Rectal smooth muscle tissue (tissue), 1 donor: Measurements from ENCODE around the gene OVOL2.

Experiments
- H3K27ac ChIP-seq: one replicate; pipeline ENCODE4 v1.7.0; 2013; ENCODE audit warnings: low read depth, low read length, inconsistent platforms
- H3K27me3 ChIP-seq: one replicate; pipeline ENCODE4 v1.7.0; 2013; ENCODE audit warnings: low read length; ENCODE audit not compliant: control insufficient read depth, insufficient read depth
- H3K36me3 ChIP-seq: one replicate; pipeline ENCODE4 v1.7.0; 2013; ENCODE audit warnings: low read length; ENCODE audit not compliant: control insufficient read depth, insufficient read depth
- H3K4me1 ChIP-seq: one replicate; pipeline ENCODE4 v1.7.0; 2013; ENCODE audit warnings: low read length; ENCODE audit not compliant: control insufficient read depth, insufficient read depth
- H3K4me3 ChIP-seq: one replicate; pipeline ENCODE4 v1.7.0; 2013; ENCODE audit warnings: low read length
- H3K9ac ChIP-seq: one replicate; pipeline ENCODE4 v1.7.0; 2013; ENCODE audit warnings: low read length

Gene OVOL2

GRCh38 chr20:18005170-18005989 is 52.3 kb downstream of the OVOL2 start:
- peaks cover 8% of the 10 kb centered on the region for H3K4me1 ChIP-seq
- no peaks in the 10 kb centered on the region for H3K27me3 ChIP-seq
- no peak overlapping the region for H3K4me3 ChIP-seq
- no peaks in the 10 kb centered on the region for H3K36me3 ChIP-seq
- no peak overlapping the region for H3K27ac ChIP-seq
- H3K9ac ChIP-seq = no peak overlapping the region

GRCh38 chr20:18004384-18005031 is 53.2 kb downstream of the OVOL2 start:
- H3K27me3 ChIP-seq = no peaks in the 10 kb centered on the region
- H3K27ac ChIP-seq = no peak overlapping the region

DNA sequence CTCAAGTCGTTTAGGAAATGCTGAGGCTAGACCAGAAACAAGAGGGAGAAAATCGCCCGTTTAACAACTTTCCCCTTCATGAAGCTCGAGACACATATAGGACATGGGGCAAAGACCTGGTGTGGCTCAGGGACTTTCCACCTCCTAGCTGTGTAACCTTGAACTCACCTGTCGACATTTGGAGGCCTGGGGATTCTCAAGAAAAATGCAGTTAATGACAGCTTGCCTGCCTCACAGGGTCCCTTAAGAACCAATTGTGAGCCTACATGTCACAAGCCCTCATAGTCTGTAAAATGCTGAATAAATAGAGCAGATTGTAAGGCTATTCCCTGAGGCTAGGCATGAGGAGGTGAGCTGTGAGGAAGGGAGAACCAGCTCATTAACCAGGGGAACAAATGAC is 53.8 kb downstream of the OVOL2 start:
- Histone ChIP-seq H3K27me3 (no peaks in the 10 kb centered on the region), H3K4me1 (peaks cover 8% of the 10 kb centered on the region), H3K36me3 (no peaks in the 10 kb centered on the region), H3K9ac (peak overlapping the region; percentile 6), H3K4me3 (no peak overlapping the region), H3K27ac (no peak overlapping the region)

More at GRCh38 chr20:18004384-18005031, 53.2 kb downstream of the OVOL2 start:
- no peaks in the 10 kb centered on the region for H3K36me3 ChIP-seq
- H3K4me1 ChIP-seq = peaks cover 8% of the 10 kb centered on the region
- H3K9ac ChIP-seq = peak overlapping the region; percentile 6
- H3K4me3 ChIP-seq = no peak overlapping the region

DNA sequence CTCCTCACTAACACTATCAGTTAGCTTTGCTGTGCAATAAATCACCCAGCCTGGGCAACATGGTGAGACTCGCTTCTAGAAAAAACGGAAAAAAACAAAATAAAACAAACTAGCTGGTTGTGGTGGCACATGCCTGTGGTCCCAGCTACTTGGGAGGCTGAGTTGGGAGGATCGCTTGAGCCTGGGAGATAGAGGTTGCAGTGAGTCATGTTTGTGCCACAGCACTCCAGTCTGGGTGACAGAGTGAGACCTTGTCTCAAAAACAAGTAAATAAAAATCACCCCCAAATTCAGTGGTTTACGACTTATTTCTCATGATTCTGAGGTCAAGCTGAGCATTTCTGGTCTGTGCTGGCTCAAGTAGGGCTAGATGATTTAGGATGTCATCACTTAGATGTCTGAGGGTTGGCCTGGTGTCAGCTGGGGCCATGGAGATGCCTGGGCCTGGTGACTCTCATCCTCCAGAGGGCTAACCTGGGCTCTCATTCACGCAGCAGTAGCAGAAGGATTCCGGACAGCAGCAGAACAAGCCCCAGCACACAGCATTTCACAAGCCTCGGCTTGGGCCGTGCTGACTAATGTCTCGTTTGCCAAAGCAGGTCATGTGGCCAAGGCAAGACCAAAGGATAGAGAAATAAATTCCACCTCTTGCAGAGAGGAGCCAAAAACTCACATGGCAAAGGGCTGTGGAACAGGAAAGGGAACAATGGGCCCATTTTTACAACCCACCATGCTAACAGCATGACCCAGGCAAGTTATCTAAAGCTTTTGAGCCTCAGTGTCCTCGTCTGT is 56.4 kb downstream of the OVOL2 start:
- H3K4me1 ChIP-seq = no peaks in the 10 kb centered on the region
- no peaks in the 10 kb centered on the region for H3K27me3 ChIP-seq
- H3K36me3 ChIP-seq = no peaks in the 10 kb centered on the region
- H3K4me3 ChIP-seq = no peak overlapping the region
- no peak overlapping the region for H3K9ac ChIP-seq
- no peak overlapping the region for H3K27ac ChIP-seq

DNA sequence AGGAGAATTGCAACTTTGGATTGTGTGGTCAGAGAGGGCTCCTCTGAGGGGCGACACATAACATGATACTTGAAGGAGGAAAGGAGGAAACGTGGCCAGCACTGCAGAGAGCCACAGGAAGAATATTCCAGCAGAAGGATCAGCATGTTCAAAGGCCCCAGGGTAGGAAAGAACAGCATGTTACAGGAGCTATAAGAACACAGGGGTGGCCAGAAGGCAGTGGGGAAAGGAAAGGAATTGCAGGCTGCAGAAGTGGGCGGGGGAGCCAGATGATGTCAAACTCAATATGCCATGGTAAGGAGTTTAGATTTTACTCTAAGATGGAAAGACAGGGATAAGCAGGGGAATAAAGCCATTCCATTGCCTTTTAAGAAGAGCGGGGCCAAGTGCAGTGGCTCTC is 58.1 kb downstream of the OVOL2 start:
- H3K9ac ChIP-seq = no peak overlapping the region
- no peaks in the 10 kb centered on the region for H3K27me3 ChIP-seq
- no peaks in the 10 kb centered on the region for H3K4me1 ChIP-seq
- H3K27ac ChIP-seq = no peak overlapping the region
- no peaks in the 10 kb centered on the region for H3K36me3 ChIP-seq
- H3K4me3 ChIP-seq = no peak overlapping the region

- no peaks in the 10 kb centered on the region for H3K4me1 ChIP-seq
- H3K27me3 ChIP-seq = no peaks in the 10 kb centered on the region
- no peaks in the 10 kb centered on the region for H3K36me3 ChIP-seq
- no peak overlapping the region for H3K9ac ChIP-seq
- H3K4me3 ChIP-seq = no peak overlapping the region
- H3K27ac ChIP-seq = no peak overlapping the region
These were observed 59.3 kb downstream of the OVOL2 start for GRCh38 chr20:17998446-17998845.

DNA sequence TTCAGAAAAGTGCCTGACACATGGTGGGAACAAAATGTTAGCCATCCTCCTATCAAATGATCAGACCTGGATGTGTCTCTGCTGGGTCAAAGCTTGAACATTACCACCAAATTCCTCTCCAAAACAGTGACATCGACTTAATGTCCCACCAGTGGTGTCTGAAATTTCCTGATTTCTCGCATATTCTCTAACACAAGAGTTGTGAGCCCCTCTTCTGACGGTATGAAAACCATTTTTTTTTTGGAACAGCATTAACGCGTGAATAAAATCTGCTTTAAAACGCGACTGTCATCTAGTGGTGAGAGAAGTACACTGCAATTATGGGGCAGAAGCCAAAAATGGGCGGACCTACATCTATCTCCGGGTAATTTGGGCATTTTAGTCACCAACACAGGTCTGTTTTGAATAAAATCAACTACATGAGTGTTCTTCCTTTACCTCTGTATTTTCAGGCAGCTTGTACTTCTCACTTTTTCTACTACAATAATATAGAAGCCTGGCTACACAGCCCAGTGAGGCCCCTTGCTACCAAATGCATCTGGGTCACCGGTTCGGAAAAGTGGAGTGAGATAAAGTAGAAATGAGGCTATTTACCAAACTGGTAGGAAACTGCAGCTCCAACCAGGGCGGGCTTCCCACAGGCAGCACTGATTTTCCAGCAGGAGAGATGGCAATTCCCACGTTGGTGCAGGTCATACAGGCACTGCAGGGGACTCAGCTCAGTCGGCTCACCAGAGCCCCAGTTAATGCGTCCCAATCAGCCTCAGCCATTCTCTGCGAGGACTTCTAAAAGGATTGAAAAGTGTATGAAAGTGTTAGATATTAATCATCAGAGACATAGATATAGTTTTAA is 61.5 kb downstream of the OVOL2 start:
- H3K27ac ChIP-seq = no peak overlapping the region
- no peak overlapping the region for H3K9ac ChIP-seq
- no peaks in the 10 kb centered on the region for H3K27me3 ChIP-seq
- no peaks in the 10 kb centered on the region for H3K4me1 ChIP-seq
- no peaks in the 10 kb centered on the region for H3K36me3 ChIP-seq
- H3K4me3 ChIP-seq = peak overlapping the region; percentile 0

GRCh38 chr20:17993546-17993945 is 64.2 kb downstream of the OVOL2 start:
- H3K27me3 ChIP-seq = no peaks in the 10 kb centered on the region
- H3K4me3 ChIP-seq = no peak overlapping the region
- H3K4me1 ChIP-seq = no peaks in the 10 kb centered on the region
- no peaks in the 10 kb centered on the region for H3K36me3 ChIP-seq
- H3K27ac ChIP-seq = no peak overlapping the region
- H3K9ac ChIP-seq = no peak overlapping the region

- no peaks in the 10 kb centered on the region for H3K27me3 ChIP-seq
- H3K36me3 ChIP-seq = no peaks in the 10 kb centered on the region
- no peaks in the 10 kb centered on the region for H3K4me1 ChIP-seq
- no peak overlapping the region for H3K4me3 ChIP-seq
- H3K9ac ChIP-seq = no peak overlapping the region
- H3K27ac ChIP-seq = no peak overlapping the region
These were observed 64.7 kb downstream of the OVOL2 start for GRCh38 chr20:17992847-17993513.

DNA sequence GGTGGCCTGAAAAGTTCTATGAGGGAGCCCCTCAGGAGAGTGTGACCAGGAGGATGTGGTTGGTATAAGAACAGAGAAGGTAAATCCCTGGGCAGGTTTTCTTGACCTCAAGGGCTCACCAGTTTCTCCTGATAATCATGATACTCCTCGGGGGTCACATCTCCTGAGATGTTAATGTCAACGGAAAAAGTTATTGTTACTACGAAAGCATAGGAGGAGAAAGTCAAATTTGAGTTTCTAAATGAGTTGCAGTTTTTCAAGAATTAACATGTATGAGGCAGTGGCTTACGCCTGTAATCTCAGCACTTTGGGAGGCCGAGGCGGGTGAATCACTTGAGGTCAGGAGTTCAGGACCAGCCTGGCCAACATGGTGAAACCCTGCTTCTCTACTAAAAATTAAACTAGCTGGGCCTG is 65.5 kb downstream of the OVOL2 start:
- Histone ChIP-seq H3K9ac (no peak overlapping the region), H3K36me3 (no peaks in the 10 kb centered on the region), H3K4me1 (no peaks in the 10 kb centered on the region), H3K27me3 (no peaks in the 10 kb centered on the region), H3K27ac (no peak overlapping the region), H3K4me3 (no peak overlapping the region)

DNA sequence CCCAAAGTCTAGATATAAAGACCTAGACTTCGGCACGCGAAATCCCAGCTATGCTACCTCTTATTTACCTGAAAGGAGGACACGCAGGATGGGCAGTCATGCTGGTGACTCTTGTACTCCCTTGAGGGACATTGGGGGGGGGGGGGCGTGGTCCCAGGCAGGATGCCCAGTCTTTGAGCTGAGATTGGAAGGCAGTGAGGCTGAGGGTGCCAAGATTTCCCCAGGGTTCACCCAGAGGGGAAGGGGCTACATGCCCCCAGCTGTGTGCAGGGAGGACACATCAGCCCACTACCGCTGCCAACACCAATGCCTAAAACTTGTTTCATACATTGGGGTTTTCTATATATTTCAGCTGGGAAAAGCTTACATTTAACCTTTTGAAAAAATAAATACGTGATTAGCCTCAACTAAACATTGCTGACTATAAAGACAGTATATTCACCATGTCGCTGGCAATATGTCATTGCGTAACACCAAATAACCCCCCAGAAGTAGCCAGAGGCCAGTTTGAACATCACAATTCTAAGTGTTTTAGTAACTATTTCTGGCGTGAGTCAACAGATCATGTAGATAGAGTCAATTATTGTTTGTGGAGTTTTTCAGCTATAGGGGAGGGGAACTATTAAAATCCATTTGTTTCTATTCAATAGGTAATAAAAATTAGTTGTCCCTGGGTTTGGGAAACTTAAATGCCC is 67.3 kb downstream of the OVOL2 start:
- Histone ChIP-seq H3K27me3 (no peaks in the 10 kb centered on the region), H3K36me3 (no peaks in the 10 kb centered on the region), H3K9ac (no peak overlapping the region), H3K27ac (no peak overlapping the region), H3K4me1 (no peaks in the 10 kb centered on the region), H3K4me3 (no peak overlapping the region)
